Right renal cortex interstitium (tissue), 3 donors: ENCODE measurements around the gene NTN1. TPM values are rescaled to one million over a fixed set of nuclear protein-coding genes. Genes with fewer than 3 reads are reported as not detected.
A peak's percentile ranks its signal among the peaks of the same experiment; 100 is the strongest.

Experiments
- DNase-seq, 3 donors: peaks; one replicate each; pipeline ENCODE4 v3.0.0-alpha.2; 2013; ENCODE audit warnings: low read depth in 3 of 3, low spot score in 2 of 3
- polyA plus RNA-seq, 3 donors: library from polyadenylated mRNA; unstranded; fragments of 120-200 nt; gene quantifications; one replicate each; pipeline ENCODE4 v1.2.1, GENCODE V29; 2013; ENCODE audit not compliant: insufficient read length in 3 of 3

Gene NTN1
- polyA plus RNA-seq, 3 donors, result 1.5 to 3.3 (median 2.6) TPM

DNA sequence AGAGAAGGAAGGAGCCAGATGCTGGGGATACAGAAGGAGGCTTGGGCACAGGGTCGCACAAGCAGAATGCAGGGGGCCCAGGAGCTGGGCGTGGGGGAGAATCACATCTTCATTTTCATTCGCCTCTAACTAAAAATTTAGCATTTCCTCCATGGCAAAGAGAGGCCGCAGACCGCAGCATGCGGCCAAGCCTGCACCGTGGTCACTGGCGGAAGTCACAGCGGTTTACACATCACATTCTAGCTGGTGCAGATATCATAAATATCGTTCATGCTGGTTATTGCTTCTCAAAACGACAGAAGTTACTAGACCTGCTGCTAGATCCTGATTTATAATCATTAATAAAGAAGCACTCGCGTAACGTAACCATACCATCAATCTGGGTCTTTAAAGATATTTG is 162.0 kb downstream of the NTN1 start:
- DNase-seq, result no peak

- DNase-seq, result no peak
These were observed 163.8 kb downstream of the NTN1 start for GRCh38 chr17:9185142-9185541.

DNA sequence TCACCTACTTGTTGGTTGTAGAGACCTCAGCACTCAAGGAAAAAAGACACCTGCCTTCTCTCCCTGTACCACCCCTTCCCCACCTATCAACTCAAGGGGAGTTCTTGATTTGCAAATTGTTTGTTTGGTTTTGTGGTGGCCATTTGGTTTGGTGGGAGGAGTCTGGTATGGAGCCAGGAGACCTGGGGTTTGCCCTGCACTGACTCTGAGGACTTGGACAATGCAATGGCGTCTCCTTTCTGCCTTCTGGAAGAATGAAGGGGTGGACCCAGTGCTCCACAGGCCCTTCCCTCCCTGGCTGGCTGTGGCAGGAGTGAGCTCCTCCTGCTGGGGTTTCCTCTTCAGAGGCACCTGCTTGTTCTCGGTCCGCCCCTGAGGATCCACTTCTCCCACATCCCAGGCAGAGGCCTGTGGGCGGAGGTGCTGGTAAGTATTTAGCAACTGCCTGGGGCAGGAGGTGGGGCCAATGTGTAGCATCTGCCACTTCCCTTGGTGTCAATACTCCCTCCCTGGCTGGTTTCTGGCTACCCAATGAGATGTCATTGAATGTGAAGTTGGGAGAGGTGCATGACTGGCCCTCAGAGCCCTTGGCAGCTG is 164.5 kb downstream of the NTN1 start:
- no peak for DNase-seq

GRCh38 chr17:9187828-9188227 is 166.5 kb downstream of the NTN1 start:
- DNase-seq, result no peak

- no peak for DNase-seq
These were observed 167.1 kb downstream of the NTN1 start for GRCh38 chr17:9188367-9188766.

GRCh38 chr17:9189870-9190269 is 168.6 kb downstream of the NTN1 start:
- DNase-seq, result no peak

- DNase-seq, result no peak
These were observed 170.7 kb downstream of the NTN1 start for GRCh38 chr17:9192010-9192409.

GRCh38 chr17:9195411-9195810 is 174.1 kb downstream of the NTN1 start:
- DNase-seq, result no peak

- DNase-seq, result no peak
These were observed 174.8 kb downstream of the NTN1 start for GRCh38 chr17:9195961-9196670.

DNA sequence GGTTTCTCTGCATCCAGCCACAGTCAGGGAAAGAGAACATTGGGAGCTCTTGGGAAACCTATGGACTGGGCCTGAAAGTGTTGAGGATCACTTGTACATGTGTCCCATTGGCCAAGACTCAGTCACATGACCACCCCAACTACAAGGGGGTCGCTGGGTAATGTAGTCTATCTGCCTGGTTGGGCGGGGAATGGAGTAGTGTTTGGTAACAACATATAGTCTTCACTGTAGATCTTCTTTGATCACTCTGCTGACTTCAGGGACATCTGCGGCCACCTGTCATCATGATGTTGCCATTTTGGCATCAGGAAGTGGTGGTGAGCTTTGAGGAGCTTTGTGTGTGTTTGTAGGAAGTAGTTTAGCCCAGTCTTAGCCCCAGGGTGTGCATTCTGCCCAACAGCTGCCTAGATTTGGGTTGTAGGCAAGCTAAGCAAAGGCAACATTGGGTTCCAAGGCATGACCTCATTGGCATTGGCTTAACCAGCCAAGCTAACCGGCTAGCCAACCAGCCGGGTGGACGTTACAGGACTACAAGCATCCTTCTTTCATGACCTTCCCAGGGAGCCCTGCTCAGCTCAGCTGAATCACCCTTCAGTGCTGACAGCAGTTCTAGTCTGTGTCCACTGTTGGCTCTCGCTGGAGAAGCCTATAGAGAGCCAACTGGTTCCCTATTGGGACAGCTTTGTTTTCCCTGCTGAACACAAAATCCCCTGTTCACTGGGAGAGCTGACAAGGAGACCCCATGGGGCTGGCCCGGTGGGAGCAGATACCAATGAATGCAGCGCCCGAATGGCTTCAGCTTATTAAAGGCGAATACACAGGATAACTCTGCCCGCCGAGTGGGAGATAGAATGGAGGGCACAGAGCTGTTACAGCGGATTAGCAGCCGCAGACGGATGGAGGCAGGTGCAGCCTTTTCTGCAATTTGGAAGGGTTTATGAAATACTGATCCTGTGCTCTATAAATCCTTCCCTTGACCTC is 178.6 kb downstream of the NTN1 start:
- DNase-seq, result no peak

DNA sequence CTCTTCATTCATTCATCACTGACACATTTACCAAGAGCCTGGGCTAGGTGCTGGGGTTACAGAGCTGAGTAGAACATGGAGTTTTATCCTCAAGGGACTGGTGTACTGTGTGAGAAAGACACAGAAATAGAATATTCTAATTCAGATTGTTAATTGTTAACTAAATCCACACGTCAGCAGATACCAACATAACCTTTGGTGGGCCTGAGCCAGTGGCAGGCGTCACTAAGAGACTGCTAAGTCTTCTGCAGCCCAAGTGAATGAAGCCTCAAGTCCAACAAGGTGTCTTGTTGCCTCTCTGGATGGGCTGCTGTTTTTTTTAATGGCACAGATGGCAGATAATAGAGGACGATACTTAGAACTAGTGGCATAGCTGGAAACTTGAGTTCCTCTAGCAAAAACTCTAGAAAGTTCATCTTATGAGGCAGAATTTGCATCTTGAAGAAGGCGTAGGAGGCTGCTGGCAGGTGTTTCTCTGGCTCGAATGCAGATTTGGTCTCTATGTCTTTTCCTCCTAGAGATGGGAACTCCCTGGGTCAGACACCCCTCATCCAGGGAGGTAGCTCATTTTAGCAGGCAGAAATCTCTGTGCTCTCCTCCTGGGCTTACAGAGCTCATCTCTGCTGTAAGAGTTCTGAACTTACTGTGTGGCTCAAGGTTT is 179.5 kb downstream of the NTN1 start:
- DNase-seq, result no peak

GRCh38 chr17:9202532-9202931 is 181.2 kb downstream of the NTN1 start:
- no peak for DNase-seq

DNA sequence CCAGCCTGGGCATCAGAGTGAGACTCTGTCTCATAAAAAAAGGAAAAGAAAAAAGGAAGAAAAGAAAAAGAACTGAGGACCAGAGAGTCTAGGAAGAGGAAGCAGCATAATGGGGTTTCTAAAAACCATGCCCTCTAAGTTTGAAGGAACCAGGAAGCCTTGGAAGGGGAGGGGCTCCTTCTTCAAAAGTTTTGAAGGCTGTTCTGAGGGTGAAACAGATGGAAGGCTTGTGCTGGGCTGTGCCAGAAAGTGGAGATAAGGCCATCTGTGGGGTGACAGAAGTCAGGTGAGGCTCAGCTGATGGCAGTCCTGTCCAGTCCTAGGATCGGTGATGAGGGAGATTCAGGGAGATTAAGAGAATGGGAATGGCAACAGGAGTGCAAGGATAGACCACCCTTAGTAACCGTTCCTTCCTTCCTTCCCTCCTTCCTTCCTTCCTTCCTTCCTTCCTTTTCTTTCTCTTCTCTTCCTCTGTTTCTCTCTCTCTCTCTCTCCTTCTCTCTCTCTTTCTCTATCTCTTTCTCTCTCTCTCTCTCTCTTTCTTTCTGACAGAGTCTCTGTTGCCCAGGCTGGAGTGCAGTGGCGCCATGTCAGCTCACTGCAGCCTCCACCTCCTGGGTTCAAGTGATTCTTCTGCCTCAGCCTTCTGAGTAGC is 182.6 kb downstream of the NTN1 start:
- no peak for DNase-seq

DNA sequence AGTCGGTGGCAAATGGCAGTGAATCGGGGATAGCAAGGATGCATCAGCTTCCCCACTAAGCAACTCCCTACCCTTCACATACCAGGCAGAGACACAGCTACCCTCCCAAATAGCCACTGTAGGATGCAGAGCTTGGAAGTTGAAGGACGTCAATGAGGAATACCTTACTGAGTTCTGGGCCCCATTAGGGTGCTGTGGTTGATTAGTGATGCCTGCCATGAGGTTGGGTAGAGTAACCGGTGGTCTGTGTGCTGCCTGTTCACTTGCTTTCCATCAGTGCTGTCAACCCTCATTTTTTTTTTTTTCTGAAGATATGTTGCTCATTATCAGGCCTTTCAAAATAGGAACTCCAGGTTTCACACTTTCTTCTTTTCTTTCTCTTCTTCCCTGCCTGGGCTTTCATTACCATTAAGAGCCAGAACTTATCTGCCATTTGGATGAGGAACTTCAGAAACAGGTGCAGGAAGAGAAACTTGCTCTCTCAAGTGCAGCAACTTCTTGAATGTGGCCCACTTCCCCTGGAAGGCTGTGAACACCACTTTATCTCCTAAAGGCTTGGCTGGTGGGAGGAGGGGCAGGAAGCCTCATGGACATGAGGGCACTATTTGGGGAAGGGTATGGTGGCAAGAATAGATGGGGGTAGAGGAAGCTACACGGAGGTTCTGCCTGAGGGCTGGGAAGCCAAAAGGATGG is 183.5 kb downstream of the NTN1 start:
- no peak for DNase-seq

GRCh38 chr17:9205520-9206409 is 184.5 kb downstream of the NTN1 start:
- DNase-seq, result no peak

DNA sequence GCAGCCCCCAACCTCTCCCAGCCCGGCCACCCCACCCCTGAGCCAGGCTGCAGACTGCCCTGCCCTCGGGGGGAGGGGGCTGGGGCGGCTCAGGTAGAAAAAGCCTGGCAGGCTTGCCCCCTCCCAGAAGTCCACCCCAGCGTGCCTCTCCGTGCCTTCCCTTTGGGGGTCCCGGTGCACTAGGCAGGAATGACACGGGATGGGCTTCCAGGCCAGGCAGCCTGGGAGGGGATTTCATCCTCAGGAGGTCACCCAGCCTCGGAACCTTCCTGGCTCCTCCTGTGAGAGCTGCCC is 185.0 kb downstream of the NTN1 start:
- DNase-seq, result no peak

DNA sequence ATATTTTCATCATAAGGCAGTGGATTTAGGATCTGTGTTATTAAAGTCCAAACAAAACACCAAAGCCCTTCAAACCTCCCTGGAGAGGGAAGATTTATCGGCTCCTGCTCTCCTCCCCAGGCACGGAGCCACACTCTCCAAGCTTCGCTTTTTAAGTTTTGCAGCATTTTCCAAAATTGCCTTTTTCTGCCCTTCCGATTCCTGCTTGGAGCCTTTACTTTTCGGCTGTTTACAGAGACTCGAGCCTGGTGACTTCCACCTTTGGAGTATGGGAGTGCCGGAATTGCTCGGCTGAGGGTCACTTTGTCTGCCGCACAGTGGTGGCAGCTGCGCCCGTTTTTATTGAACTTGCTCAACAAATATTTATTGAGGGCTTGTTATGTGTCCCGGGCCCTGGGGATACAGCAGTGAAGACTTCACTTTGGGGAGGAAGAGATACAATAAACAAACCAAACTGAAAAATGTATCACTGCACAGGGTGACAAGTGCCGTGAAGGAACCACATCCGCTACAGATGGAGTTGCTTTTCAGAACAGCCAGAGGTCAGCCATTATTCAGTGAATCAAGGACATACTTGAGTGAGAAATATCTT is 185.5 kb downstream of the NTN1 start:
- DNase-seq, result peak in 2 of 3 donors; percentile 16 to 19

GRCh38 chr17:9208381-9209105 is 187.2 kb downstream of the NTN1 start:
- DNase-seq, result no peak
